Testis (tissue), 2 donors: Measurements from ENCODE around the gene NUP88.

Source experiments
- CTCF ChIP-seq, 3 experiments: fragments of 450-650 bp in 2 of 3; fragments of 200-600 bp in 1 of 3; sonication (generic) in 1 of 3; IDR thresholded peaks; one replicate each; pipeline ENCODE4 v1.5.1; 2016 to 2019; ENCODE audit warnings: antibody characterized with exemption in 3 of 3, mild to moderate bottlenecking in 2 of 3, moderate library complexity in 1 of 3
- POLR2A ChIP-seq: fragments of 450-650 bp; IDR thresholded peaks from one replicate; pipeline ENCODE4 v1.6.1; 2017; ENCODE audit warnings: antibody characterized with exemption, mild to moderate bottlenecking, moderate library complexity

GRCh38 chr17:5437721-5438317 lies 18.4 kb upstream of the NUP88 start:
- TF ChIP-seq POLR2A (no peak), CTCF (IDR thresholded peaks at IDR 0.05) (no peak)
